Measurements from ENCODE around the gene SPTBN1.

- TF ChIP-seq EZH2phosphoT487 (IDR thresholded peaks at IDR 0.05; ENCODE audit: low read depth) (no peak), CTCF (IDR thresholded peaks at IDR 0.05; ENCODE audit: low read depth, low read length) (no peak)
Observed at GRCh38 chr2:54523324-54523959, 67.3 kb downstream of the SPTBN1 start.
